Heart right ventricle (tissue), 16 donors: ENCODE results near the gene LRRC45. TPM values are rescaled to one million over a fixed set of nuclear protein-coding genes. Genes with fewer than 3 reads are reported as not detected.
A peak's percentile ranks its signal among the peaks of the same experiment; 100 is the strongest.

ENCODE experiments used
- ATAC-seq, 8 donors: fragments of 200-7000 bp; cut with Tn5 transposase; one replicate each; pipeline ENCODE4 v1.9.1; 2020; ENCODE audit warnings: mild to moderate bottlenecking in 8 of 8, moderate library complexity in 8 of 8, moderate number of reproducible peaks in 1 of 8
- DNase-seq, 2 donors: peaks; one replicate each; pipeline ENCODE4 v3.0.0-alpha.2; 2020
- H3K27ac ChIP-seq, 10 donors: fragments of 200-600 bp; sonication (generic) in 2 of 10; one replicate each; pipeline versions ENCODE4 v1.5.0 to v1.8.0; 2020 to 2022; ENCODE audit warnings: mild to moderate bottlenecking in 3 of 10
- H3K27me3 ChIP-seq, 7 donors: fragments of 200-600 bp; one replicate each; pipeline ENCODE4 v1.8.0; 2021 to 2022; ENCODE audit warnings: mild to moderate bottlenecking in 2 of 7
- H3K36me3 ChIP-seq, 9 donors: fragments of 200-600 bp; sonication (generic) in 1 of 9; one replicate each; pipeline versions ENCODE4 v1.5.0 to v1.8.0; 2020 to 2022; ENCODE audit warnings: mild to moderate bottlenecking in 2 of 9
- H3K4me1 ChIP-seq, 9 donors: fragments of 200-600 bp; sonication (generic) in 1 of 9; one replicate each; pipeline versions ENCODE4 v1.5.0 to v1.8.0; 2020 to 2022; ENCODE audit warnings: mild to moderate bottlenecking in 4 of 9
- H3K4me3 ChIP-seq, 10 donors: fragments of 200-600 bp; sonication (generic) in 2 of 10; one replicate each; pipeline versions ENCODE4 v1.5.0 to v1.8.0; 2020 to 2022; ENCODE audit warnings: mild to moderate bottlenecking in 7 of 10, moderate library complexity in 2 of 10
- H3K9me3 ChIP-seq, 11 donors: fragments of 200-600 bp in 10 of 11; sonication (generic) in 2 of 11; one replicate each; pipeline versions ENCODE4 v1.5.0 to v1.8.0; 2013 to 2022; ENCODE audit warnings: mild to moderate bottlenecking in 2 of 11, control low read depth in 1 of 11, moderate library complexity in 1 of 11
- WGBS, 2 donors: extraction: QIAGEN DNeasy Blood & Tissue Kit; methylation state at CpG; one replicate each; pipeline ENCODE4 v1.1.7; 2013; ENCODE audit warnings: inconsistent platforms in 1 of 2; 5-methylcytosine and 5-hydroxymethylcytosine counted together
- intact Hi-C, 10 donors: fragments of 100-400 bp; cut with DNase I; formaldehyde crosslinking; loops; one replicate each; pipeline versions ENCODE4 v1.11.1 to v1.14.2; 2022
- polyA plus RNA-seq, 2 donors: library from polyadenylated mRNA; stranded (reverse); fragments of 200-250 nt; gene quantifications; one replicate each; pipeline ENCODE4 v1.2.3, GENCODE V29; 2013
- total RNA-seq, 10 donors: library from RNA; stranded (reverse); fragmentation: NEBNext Ultra II Directional in 3 of 10; extraction: Animal tissue kit (Norgen Biotek cat#: 25700) in 3 of 10; gene quantifications; one replicate each; pipeline versions ENCODE4 v1.2.1 to v1.2.4, GENCODE V29; 2021 to 2023
- TF ChIP-seq, protein P1 (sequence below), 9 donors: fragments of 200-600 bp; sonication (generic) in 2 of 9; IDR thresholded peaks; one replicate each; pipeline versions ENCODE4 v1.5.0 to v1.8.0; 2021 to 2022; ENCODE audit warnings: antibody characterized with exemption in 9 of 9, mild to moderate bottlenecking in 5 of 9, moderate library complexity in 1 of 9
- donor health status: Arrhythmogenic right ventricular cardiomyopathy.
- donor health status: ischemic (EF 13 %, LVEDD 7.1; RV severe dilation, severe dysfunction).
- donor health status: healthy with polysubstance abuse.
- donor health status: DM: no; HTN: yes; CAD: no.
- donor health status: DM: no; HTN: no; CAD: no.
- donor health status: ischemic (EF 25% LVEDD 6.9; RV normal size, moderate dysfunction).
- donor health status: ischemic (EF 25% LVEDD 5.7; RV mildly dilated, moderate dysfunction).
- donor health status: healthy.
- donor health status: DM: yes; HTN: yes; CAD: no.
- donor health status: Ischemic cardiomyopathy.
- donor health status: ischemic (EF 35%, LVEDD 5.7; RV mildly dilated, moderate dysfunction).
- donor health status: nonischemic (EF 11% LVEDD 7.7; RV severe dilation, severe dysfunction).
- donor health status: DM: yes; HTN: yes; CAD: no.
- donor health status: PGD.
- donor health status: ischemic (EF 29% LVEDD 5.4; RV normal size, mild dysfunction).
- donor health status: nonischemic (EF 23%, LVEDD 6.1; RV moderate dilation, normal function).

The LRRC45 gene
- total and polyA plus RNA-seq, 12 donors, result 2.2 to 10.4 (median 3.5) TPM

- whole genome bisulfite sequencing, 2 donors, result 91 to 94% methylated on average over 26 of the region's 26 CpGs
- Histone ChIP-seq H3K27ac (no peak overlapping the region), H3K27me3 (no peaks in the 10 kb centered on the region), H3K9me3 (no peaks in the 10 kb centered on the region), H3K4me1 (peaks cover 4 to 19% (median 12%) of the 10 kb centered on the region in 9 donors), H3K36me3 (peaks cover 0 to 66% (median 8%) of the 10 kb centered on the region in 9 donors), H3K4me3 (no peak overlapping the region)
- DNase-seq (no peak), ATAC-seq (no peak)
- TF ChIP-seq, protein P1, sequence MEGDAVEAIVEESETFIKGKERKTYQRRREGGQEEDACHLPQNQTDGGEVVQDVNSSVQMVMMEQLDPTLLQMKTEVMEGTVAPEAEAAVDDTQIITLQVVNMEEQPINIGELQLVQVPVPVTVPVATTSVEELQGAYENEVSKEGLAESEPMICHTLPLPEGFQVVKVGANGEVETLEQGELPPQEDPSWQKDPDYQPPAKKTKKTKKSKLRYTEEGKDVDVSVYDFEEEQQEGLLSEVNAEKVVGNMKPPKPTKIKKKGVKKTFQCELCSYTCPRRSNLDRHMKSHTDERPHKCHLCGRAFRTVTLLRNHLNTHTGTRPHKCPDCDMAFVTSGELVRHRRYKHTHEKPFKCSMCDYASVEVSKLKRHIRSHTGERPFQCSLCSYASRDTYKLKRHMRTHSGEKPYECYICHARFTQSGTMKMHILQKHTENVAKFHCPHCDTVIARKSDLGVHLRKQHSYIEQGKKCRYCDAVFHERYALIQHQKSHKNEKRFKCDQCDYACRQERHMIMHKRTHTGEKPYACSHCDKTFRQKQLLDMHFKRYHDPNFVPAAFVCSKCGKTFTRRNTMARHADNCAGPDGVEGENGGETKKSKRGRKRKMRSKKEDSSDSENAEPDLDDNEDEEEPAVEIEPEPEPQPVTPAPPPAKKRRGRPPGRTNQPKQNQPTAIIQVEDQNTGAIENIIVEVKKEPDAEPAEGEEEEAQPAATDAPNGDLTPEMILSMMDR (IDR thresholded peaks at IDR 0.05), result no peak
- intact Hi-C loops, result no loop called here
Measured at GRCh38 chr17:81987161-81987770, 35.8 kb upstream of the LRRC45 start.

GRCh38 chr17:81990836-81991683 lies 32.0 kb upstream of the LRRC45 start:
- no peak for DNase-seq
- peak in 1 of 8 donors; percentile 25 for ATAC-seq
- H3K9me3 ChIP-seq, result no peaks in the 10 kb centered on the region
- TF ChIP-seq, protein P1 (IDR thresholded peaks at IDR 0.05), result no peak
- peak overlapping the region in 9 of 10 donors; percentile 31 to 89 (median 77) for H3K27ac ChIP-seq
- peaks cover 0 to 54% (median 0%) of the 10 kb centered on the region in 9 donors for H3K36me3 ChIP-seq
- peaks cover 4 to 25% (median 18%) of the 10 kb centered on the region in 9 donors for H3K4me1 ChIP-seq
- intact Hi-C loops, result no loop called here
- H3K27me3 ChIP-seq, result no peaks in the 10 kb centered on the region
- H3K4me3 ChIP-seq, result no peak overlapping the region
- WGBS, 2 donors, result 75 to 79% methylated on average over 25 of the region's 25 CpGs

DNA sequence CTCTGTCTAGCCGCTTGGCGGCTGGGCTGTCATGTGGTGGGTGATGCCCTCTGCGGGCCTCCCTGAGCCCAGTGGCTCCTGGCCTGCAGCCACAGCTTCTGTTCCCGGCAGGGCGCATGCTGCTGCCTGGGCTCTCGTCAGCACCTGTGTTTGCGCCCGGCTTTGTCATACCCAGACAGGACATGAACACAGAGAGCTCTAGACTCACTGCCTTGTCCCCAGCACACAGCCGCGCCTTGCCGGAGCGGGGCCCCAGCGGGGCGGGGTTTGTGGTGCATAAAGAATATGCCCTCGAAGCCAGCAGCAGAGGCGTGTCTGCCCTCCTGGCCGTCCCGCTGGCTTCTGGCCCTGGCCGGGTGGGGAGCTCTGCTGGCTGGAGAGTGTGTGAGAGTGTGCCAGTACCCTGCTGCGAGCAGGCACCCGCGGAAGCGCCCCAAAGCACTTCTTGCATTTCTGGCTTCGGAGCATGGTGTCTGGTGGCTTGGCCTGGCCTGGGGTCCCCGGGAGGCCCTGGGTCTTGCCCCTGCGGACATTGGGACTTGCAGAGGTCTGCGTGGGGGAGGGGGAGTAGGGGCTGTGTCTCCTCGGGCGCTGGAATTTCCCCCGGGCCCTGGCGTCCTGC lies 31.3 kb upstream of the LRRC45 start:
- ATAC-seq (peak; percentile 84 to 95 (median 90)), DNase-seq (peak; percentile 73 to 76)
- H3K9me3 ChIP-seq, result no peaks in the 10 kb centered on the region
- no peaks in the 10 kb centered on the region for H3K27me3 ChIP-seq
- TF ChIP-seq, protein P1 (IDR thresholded peaks at IDR 0.05), result peak in 3 of 9 donors; percentile 6 to 33 (median 22)
- WGBS, 2 donors, result 39 to 41% methylated on average over 31 of the region's 31 CpGs
- intact Hi-C loops, result no loop called here
- H3K36me3 ChIP-seq, result peaks cover 0 to 52% (median 0%) of the 10 kb centered on the region in 9 donors
- peak overlapping the region; percentile 55 to 89 (median 76) for H3K27ac ChIP-seq
- peaks cover 4 to 25% (median 18%) of the 10 kb centered on the region in 9 donors for H3K4me1 ChIP-seq
- H3K4me3 ChIP-seq, result peak overlapping the region in 6 of 10 donors; percentile 6 to 38 (median 24)
